Osteocyte (in vitro differentiated cells): ENCODE data around the gene TMCC3. TPM values are rescaled to one million over a fixed set of nuclear protein-coding genes. Genes with fewer than 3 reads are reported as not detected.
A peak's percentile ranks its signal among the peaks of the same experiment; 100 is the strongest.
"Not testable (repeated sequence)": the region's sequence is repeated elsewhere in the genome, so short reads cannot be mapped to it uniquely, and the experiment has no call there.

Experiments
- DNase-seq: peaks from one replicate; pipeline ENCODE4 v3.0.0; 2021; ENCODE audit warnings: mixed read lengths; ENCODE audit not compliant: unreplicated experiment; ENCODE audit errors: extremely low spot score
- H3K27ac Mint-ChIP-seq: one replicate; pipeline ENCODE4 v1.8.0; 2021; ENCODE audit warnings: mild to moderate bottlenecking, mixed read lengths; ENCODE audit not compliant: unreplicated experiment
- H3K27me3 Mint-ChIP-seq: one replicate; pipeline ENCODE4 v1.8.0; 2021; ENCODE audit warnings: mixed read lengths; ENCODE audit not compliant: unreplicated experiment
- H3K36me3 Mint-ChIP-seq: one replicate; pipeline ENCODE4 v1.8.0; 2021; ENCODE audit warnings: mixed read lengths; ENCODE audit not compliant: unreplicated experiment
- H3K4me1 Mint-ChIP-seq: one replicate; pipeline ENCODE4 v1.8.0; 2021; ENCODE audit warnings: mixed read lengths; ENCODE audit not compliant: unreplicated experiment
- H3K4me3 Mint-ChIP-seq: one replicate; pipeline ENCODE4 v1.8.0; 2021; ENCODE audit warnings: mild to moderate bottlenecking, moderate library complexity, mixed read lengths; ENCODE audit not compliant: unreplicated experiment
- H3K9me3 Mint-ChIP-seq: one replicate; pipeline ENCODE4 v1.8.0; 2021; ENCODE audit warnings: mixed read lengths; ENCODE audit not compliant: unreplicated experiment
- CTCF ChIP-seq: fragments of 200-600 bp; sonication (generic); IDR thresholded peaks from 2 replicates; pipeline ENCODE4 v1.5.0; 2021; ENCODE audit warnings: antibody characterized with exemption, mild to moderate bottlenecking, moderate library complexity
- total RNA-seq: library from RNA; stranded (reverse); gene quantifications from 2 replicates; pipeline ENCODE4 v1.2.1, GENCODE V29; 2021

TMCC3 gene
- total RNA-seq, 1 donor from 2014 or later: not detected

- Mint-ChIP-seq H3K9me3 (no peaks in the 10 kb centered on the region), H3K36me3 (no peaks in the 10 kb centered on the region), H3K27me3 (peaks cover 24% of the 10 kb centered on the region), H3K27ac (no peak overlapping the region), H3K4me1 (no peaks in the 10 kb centered on the region), H3K4me3 (no peak overlapping the region)
- DNase-seq: no peak
- no peak for TF ChIP-seq CTCF
These were observed 56.4 kb downstream of the TMCC3 start for GRCh38 chr12:94593822-94594442.

- H3K36me3 Mint-ChIP-seq, H3K27ac Mint-ChIP-seq, H3K4me1 Mint-ChIP-seq, H3K9me3 Mint-ChIP-seq, DNase-seq, H3K4me3 Mint-ChIP-seq: not testable (repeated sequence)
- peaks cover 16% of the 10 kb centered on the region for H3K27me3 Mint-ChIP-seq
These were observed 57.6 kb downstream of the TMCC3 start for GRCh38 chr12:94592723-94593122.

- DNase-seq: no peak
- Mint-ChIP-seq H3K9me3 (no peaks in the 10 kb centered on the region), H3K27ac (no peak overlapping the region), H3K4me3 (no peak overlapping the region), H3K36me3 (no peaks in the 10 kb centered on the region), H3K27me3 (peaks cover 17% of the 10 kb centered on the region), H3K4me1 (no peaks in the 10 kb centered on the region)
- TF ChIP-seq CTCF: no peak
These were observed 58.3 kb downstream of the TMCC3 start for GRCh38 chr12:94592080-94592479.

- Mint-ChIP-seq H3K9me3 (no peaks in the 10 kb centered on the region), H3K4me3 (no peak overlapping the region), H3K36me3 (no peaks in the 10 kb centered on the region), H3K27ac (no peak overlapping the region), H3K4me1 (no peaks in the 10 kb centered on the region), H3K27me3 (peaks cover 26% of the 10 kb centered on the region)
- TF ChIP-seq CTCF: no peak
- DNase-seq: peak; percentile 11
These were observed 59.9 kb downstream of the TMCC3 start for GRCh38 chr12:94590428-94590827.

- Mint-ChIP-seq H3K27me3 (peaks cover 29% of the 10 kb centered on the region), H3K9me3 (no peaks in the 10 kb centered on the region), H3K27ac (no peak overlapping the region), H3K4me1 (no peaks in the 10 kb centered on the region), H3K4me3 (no peak overlapping the region), H3K36me3 (no peaks in the 10 kb centered on the region)
- no peak for TF ChIP-seq CTCF
- peak; percentile 17 for DNase-seq
These were observed 60.8 kb downstream of the TMCC3 start for GRCh38 chr12:94589591-94590001.

- TF ChIP-seq CTCF: no peak
These were observed 62.0 kb downstream of the TMCC3 start for GRCh38 chr12:94588346-94588745.

More at GRCh38 chr12:94588346-94588745, 62.0 kb downstream of the TMCC3 start:
- no peaks in the 10 kb centered on the region for H3K4me1 Mint-ChIP-seq
- peaks cover 32% of the 10 kb centered on the region for H3K27me3 Mint-ChIP-seq
- H3K36me3 Mint-ChIP-seq: no peaks in the 10 kb centered on the region
- DNase-seq: no peak
- H3K27ac Mint-ChIP-seq: no peak overlapping the region
- no peaks in the 10 kb centered on the region for H3K9me3 Mint-ChIP-seq
- H3K4me3 Mint-ChIP-seq: no peak overlapping the region
